ENCODE data around the gene CACNA2D3.

- TF ChIP-seq EZH2 (IDR thresholded peaks at IDR 0.05; ENCODE audit: borderline replicate concordance, insufficient read depth, low read length, poor library complexity, severe bottlenecking), result no peak
- TF ChIP-seq CTCF (IDR thresholded peaks at IDR 0.05; ENCODE audit: poor library complexity, severe bottlenecking), result no peak
- no peak for TF ChIP-seq TAF1 (IDR thresholded peaks at IDR 0.05; ENCODE audit: low read depth)
- no peak for TF ChIP-seq MXI1 (conservative IDR thresholded peaks at IDR 0.05; ENCODE audit: poor library complexity, severe bottlenecking)
- no peak for TF ChIP-seq REST (IDR thresholded peaks at IDR 0.05; ENCODE audit: borderline replicate concordance)
- TF ChIP-seq POLR2AphosphoS5 (IDR thresholded peaks at IDR 0.05), result no peak
Observed at GRCh38 chr3:54600441-54601204, 478.3 kb downstream of the CACNA2D3 start.

Measured in neural cell (in vitro differentiated cells).